ENCODE results near the gene SCAI.

- TF ChIP-seq CTCF (IDR thresholded peaks at IDR 0.05) (no peak), SIN3A (IDR thresholded peaks at IDR 0.05; ENCODE audit: borderline replicate concordance, insufficient read depth, low read depth, low read length) (no peak)
Measured at GRCh38 chr9:124968238-124968637, 175.1 kb downstream of the SCAI start.

Measured in Panc1 (cell line).